Omental fat pad (tissue), 4 donors: Measurements from ENCODE around the gene TMEM150C. TPM values are rescaled to one million over a fixed set of nuclear protein-coding genes. Genes with fewer than 3 reads are reported as not detected.

Source experiments
- ATAC-seq: fragments of 150-250 bp; one replicate; pipeline ENCODE4 v1.9.1; 2016; ENCODE audit warnings: mild to moderate bottlenecking, moderate library complexity; ENCODE audit not compliant: low FRiP score
- DNase-seq: peaks from one replicate; pipeline ENCODE4 v3.0.0-alpha.2; 2019; ENCODE audit warnings: low spot score
- CTCF ChIP-seq, 3 donors: fragments of 450-650 bp; IDR thresholded peaks; one replicate each; pipeline ENCODE4 v1.5.1; 2016 to 2017; ENCODE audit warnings: antibody characterized with exemption in 3 of 3, mild to moderate bottlenecking in 3 of 3, moderate library complexity in 2 of 3
- total RNA-seq, 4 donors: library from RNA; depleted of rRNA; stranded (reverse); fragments of >200 nt; gene quantifications; one replicate each; pipeline ENCODE4 v1.1.0, GENCODE V29; 2016

Gene TMEM150C
- total RNA-seq, 4 donors from 2014 or later = 14.4 to 92.4 (median 26.8) TPM

GRCh38 chr4:82491251-82491960 lies 70.4 kb downstream of the TMEM150C start:
- TF ChIP-seq CTCF (IDR thresholded peaks at IDR 0.05) = no peak
- ATAC-seq (no peak), DNase-seq (no peak)

GRCh38 chr4:82489987-82490386 lies 71.8 kb downstream of the TMEM150C start:
- DNase-seq = no peak
- ATAC-seq = no peak
- TF ChIP-seq CTCF (IDR thresholded peaks at IDR 0.05) = no peak

GRCh38 chr4:82489076-82489475 lies 72.7 kb downstream of the TMEM150C start:
- no peak for DNase-seq
- no peak for ATAC-seq
- TF ChIP-seq CTCF (IDR thresholded peaks at IDR 0.05) = no peak

GRCh38 chr4:82484996-82485783 lies 76.6 kb downstream of the TMEM150C start:
- ATAC-seq (no peak), DNase-seq (no peak)
- no peak for TF ChIP-seq CTCF (IDR thresholded peaks at IDR 0.05)

GRCh38 chr4:82482387-82482786 lies 79.4 kb downstream of the TMEM150C start:
- TF ChIP-seq CTCF (IDR thresholded peaks at IDR 0.05) = no peak
- ATAC-seq (no peak), DNase-seq (no peak)

GRCh38 chr4:82481506-82481840 lies 80.3 kb downstream of the TMEM150C start:
- DNase-seq (no peak), ATAC-seq (no peak)

More at GRCh38 chr4:82481506-82481840, 80.3 kb downstream of the TMEM150C start:
- no peak for TF ChIP-seq CTCF (IDR thresholded peaks at IDR 0.05)
